WERI-Rb-1 (cell line): ENCODE results near the gene KCNJ16.

Source experiments
- DNase-seq: peaks from one replicate; pipeline ENCODE4 v3.0.0-alpha.2; 2020
- H3K27ac ChIP-seq: fragments of 250-450 bp; sonication (Bioruptor Pico); 2 replicates; pipeline ENCODE4 v1.5.1; 2020; ENCODE audit warnings: mild to moderate bottlenecking, moderate library complexity
- H3K27me3 ChIP-seq: fragments of 250-450 bp; sonication (Bioruptor Pico); 2 replicates; pipeline ENCODE4 v1.5.1; 2021; ENCODE audit warnings: mild to moderate bottlenecking, low read depth, moderate library complexity; ENCODE audit not compliant: insufficient read depth, severe bottlenecking
- H3K36me3 ChIP-seq: fragments of 250-450 bp; sonication (Bioruptor Pico); 2 replicates; pipeline ENCODE4 v1.5.1; 2020; ENCODE audit warnings: mild to moderate bottlenecking, moderate library complexity
- H3K4me3 ChIP-seq: 2 replicates; pipeline ENCODE4 v1.5.1; 2011; ENCODE audit warnings: low read depth, mild to moderate bottlenecking, control low read depth, low read length
- H3K9me3 ChIP-seq: fragments of 250-450 bp; sonication (Bioruptor Pico); 2 replicates; pipeline ENCODE4 v1.5.1; 2021; ENCODE audit warnings: mild to moderate bottlenecking, moderate library complexity; ENCODE audit not compliant: severe bottlenecking
- TF ChIP-seq, protein P1 (sequence below): IDR thresholded peaks from 2 replicates; pipeline ENCODE4 v1.5.1; 2011; ENCODE audit warnings: low read depth, mild to moderate bottlenecking, control low read depth, inconsistent platforms, low read length

The KCNJ16 gene

DNA sequence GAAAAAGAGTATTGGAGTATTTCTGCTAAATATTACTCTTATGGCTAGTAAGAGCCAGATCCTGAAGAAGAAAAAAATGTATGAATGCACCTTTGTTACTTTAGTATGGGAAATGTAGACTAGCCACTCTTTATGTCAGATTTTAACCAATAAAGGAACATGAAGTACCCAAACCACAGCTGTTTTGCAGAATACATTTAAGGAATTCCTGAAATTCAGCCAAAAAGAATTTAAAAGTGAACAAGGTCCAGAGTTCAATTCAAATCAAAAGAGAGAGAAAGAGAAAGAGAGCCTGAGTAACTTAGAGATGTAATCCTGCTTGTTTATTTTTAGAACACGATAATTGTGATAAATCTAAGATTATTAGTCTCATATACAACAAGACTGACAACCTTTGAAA lies 1.2 kb downstream of the KCNJ16 start:
- Histone ChIP-seq H3K27ac (no peak overlapping the region), H3K27me3 (no peaks in the 10 kb centered on the region), H3K4me3 (no peak overlapping the region), H3K9me3 (no peaks in the 10 kb centered on the region), H3K36me3 (no peaks in the 10 kb centered on the region)
- DNase-seq = no peak
- TF ChIP-seq, protein P1, sequence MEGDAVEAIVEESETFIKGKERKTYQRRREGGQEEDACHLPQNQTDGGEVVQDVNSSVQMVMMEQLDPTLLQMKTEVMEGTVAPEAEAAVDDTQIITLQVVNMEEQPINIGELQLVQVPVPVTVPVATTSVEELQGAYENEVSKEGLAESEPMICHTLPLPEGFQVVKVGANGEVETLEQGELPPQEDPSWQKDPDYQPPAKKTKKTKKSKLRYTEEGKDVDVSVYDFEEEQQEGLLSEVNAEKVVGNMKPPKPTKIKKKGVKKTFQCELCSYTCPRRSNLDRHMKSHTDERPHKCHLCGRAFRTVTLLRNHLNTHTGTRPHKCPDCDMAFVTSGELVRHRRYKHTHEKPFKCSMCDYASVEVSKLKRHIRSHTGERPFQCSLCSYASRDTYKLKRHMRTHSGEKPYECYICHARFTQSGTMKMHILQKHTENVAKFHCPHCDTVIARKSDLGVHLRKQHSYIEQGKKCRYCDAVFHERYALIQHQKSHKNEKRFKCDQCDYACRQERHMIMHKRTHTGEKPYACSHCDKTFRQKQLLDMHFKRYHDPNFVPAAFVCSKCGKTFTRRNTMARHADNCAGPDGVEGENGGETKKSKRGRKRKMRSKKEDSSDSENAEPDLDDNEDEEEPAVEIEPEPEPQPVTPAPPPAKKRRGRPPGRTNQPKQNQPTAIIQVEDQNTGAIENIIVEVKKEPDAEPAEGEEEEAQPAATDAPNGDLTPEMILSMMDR = no peak

DNA sequence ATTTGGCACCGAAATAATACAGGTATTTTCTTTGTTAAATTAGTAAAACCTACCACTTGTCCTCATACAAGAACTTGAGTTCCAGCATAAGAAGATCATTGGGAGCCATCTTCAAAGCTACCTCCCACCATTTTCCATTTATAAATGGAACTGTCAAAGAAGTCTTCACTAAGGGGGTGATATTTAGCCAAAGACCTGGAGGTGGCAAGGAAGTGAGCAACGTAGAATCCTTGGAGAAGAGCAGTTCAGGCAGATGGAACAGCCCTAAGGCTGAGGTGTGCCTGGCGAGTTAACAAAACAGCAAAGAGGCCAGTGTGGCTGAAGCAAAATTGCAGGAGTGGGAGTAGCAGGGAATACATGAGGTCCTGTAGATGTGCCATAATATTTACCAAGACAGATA lies 1.8 kb downstream of the KCNJ16 start:
- no peaks in the 10 kb centered on the region for H3K9me3 ChIP-seq
- TF ChIP-seq, protein P1 = no peak
- no peak for DNase-seq
- no peaks in the 10 kb centered on the region for H3K27me3 ChIP-seq
- no peak overlapping the region for H3K4me3 ChIP-seq
- no peaks in the 10 kb centered on the region for H3K36me3 ChIP-seq
- no peak overlapping the region for H3K27ac ChIP-seq

DNA sequence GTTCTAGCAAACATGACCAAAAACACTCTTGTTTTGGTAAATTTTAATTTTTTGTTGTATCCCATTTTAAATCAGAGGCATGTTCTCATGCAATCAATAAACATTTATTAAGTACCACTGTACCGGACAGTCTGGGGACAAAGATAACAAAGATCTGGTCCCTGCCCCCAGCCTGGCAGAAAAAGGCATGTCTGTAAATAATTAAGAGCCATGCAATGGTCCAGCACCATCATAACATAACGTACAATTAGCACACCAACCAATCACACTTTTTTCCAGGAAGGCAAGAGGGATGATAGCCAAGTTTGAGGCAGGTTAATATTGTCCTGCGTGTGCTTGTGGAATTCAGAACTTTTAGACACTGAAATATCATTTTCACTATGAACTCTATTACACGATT lies 3.5 kb downstream of the KCNJ16 start:
- no peak for DNase-seq

DNA sequence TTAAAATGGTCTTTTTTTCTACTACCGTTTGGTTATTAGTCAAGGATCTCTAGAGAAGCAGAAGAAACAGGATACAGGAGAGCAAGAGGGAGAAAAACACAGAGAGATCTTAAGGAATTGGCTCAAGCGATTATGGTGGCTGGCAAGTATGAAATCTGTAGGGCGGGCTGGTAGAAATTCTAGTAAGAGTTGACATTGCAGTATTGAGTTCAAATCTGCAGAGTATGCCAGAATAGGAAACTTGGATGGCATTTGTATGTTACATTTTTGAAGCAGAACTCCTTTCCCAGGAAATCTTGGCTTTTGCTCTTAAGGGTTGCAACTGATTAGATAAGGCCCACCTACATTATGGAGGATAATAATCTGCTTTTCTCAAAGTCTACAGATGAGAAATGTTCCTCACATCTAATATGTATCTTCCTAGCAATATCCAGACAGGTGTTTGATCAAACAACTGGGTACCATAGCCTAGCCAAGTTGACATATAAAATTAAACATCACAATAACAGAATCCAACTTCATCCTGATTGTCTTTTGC lies 4.0 kb downstream of the KCNJ16 start:
- Histone ChIP-seq H3K36me3 (no peaks in the 10 kb centered on the region), H3K27ac (no peak overlapping the region), H3K27me3 (no peaks in the 10 kb centered on the region), H3K4me3 (no peak overlapping the region), H3K9me3 (no peaks in the 10 kb centered on the region)
- TF ChIP-seq, protein P1 = no peak
- no peak for DNase-seq

More for the DNA sequence above, 3.5 kb downstream of the KCNJ16 start:
- no peaks in the 10 kb centered on the region for H3K27me3 ChIP-seq
- no peaks in the 10 kb centered on the region for H3K9me3 ChIP-seq
- no peak overlapping the region for H3K27ac ChIP-seq
- TF ChIP-seq, protein P1 = no peak
- H3K4me3 ChIP-seq = no peak overlapping the region
- H3K36me3 ChIP-seq = no peaks in the 10 kb centered on the region

DNA sequence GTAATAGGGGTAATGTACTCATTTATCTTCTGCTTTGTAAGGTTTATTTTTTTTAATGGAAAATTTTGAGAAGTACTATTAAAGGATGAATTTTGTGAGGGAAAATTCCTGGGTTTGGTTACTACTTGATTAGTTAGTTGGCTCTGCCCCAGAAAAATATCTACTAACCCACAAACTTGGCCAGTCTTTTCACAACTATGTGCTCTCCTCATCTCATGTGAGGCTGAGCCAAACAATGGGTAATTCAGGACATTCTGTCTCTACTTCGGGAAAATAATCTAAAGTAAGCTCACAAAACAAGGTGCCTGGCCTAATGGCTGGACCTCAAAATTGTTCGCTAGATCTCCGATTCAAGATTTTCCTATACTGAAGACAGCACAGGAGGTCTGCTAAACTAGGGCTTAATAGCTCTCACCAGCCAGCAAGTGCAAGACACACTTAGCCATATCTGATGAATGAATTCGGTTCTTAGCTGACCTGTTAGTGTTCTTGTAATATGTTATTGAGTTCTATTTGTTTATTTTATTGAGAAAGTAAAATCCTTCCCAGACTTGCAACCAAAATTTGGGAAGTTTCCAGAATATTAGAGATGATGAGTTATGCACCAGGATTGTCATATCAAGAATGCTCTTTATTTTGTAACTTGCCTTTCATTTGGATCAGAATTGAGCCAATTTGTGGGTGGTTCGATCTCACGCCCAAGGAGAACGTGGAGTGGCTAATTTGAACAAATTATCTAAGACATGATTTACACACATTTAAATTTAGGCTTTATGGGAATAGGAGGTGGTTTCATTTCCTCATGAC lies 5.7 kb downstream of the KCNJ16 start:
- H3K27me3 ChIP-seq = no peaks in the 10 kb centered on the region
- no peaks in the 10 kb centered on the region for H3K36me3 ChIP-seq
- DNase-seq = no peak
- TF ChIP-seq, protein P1 = no peak
- no peak overlapping the region for H3K4me3 ChIP-seq
- H3K9me3 ChIP-seq = no peaks in the 10 kb centered on the region
- no peak overlapping the region for H3K27ac ChIP-seq
